NCI-H82 (cell line): ENCODE data around the gene CMIP.

Source experiments
- DNase-seq: peaks from one replicate; lab custom pipeline; 2025; lab: John Stamatoyannopoulos, UW

CMIP gene

DNA sequence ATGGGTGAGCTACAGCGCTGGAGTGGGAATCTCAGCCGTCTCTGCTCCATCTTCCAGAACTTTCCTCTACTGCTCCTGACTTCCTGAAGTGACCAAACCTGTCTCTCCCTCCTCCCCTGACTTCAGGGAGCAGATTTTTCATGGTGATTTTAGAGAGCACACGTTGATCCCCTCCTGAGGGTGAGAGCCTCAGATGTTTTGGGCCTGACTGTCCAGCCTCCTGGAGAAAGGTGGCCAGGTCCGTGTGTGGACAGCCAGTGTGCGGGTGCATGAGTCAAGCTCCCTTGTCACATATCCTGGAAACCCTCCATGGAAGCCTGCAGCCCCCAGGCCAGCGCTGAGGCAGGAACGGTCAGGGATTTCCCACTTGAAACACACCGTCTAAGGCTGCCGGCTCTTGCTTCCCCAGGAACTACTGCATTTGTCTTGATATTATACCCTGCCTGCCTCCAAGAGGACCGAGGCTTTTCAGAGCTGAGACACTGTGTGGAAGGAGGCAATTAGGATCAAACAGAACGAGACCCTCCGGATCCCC is 143.1 kb downstream of the CMIP start:
- DNase-seq = no peak

DNA sequence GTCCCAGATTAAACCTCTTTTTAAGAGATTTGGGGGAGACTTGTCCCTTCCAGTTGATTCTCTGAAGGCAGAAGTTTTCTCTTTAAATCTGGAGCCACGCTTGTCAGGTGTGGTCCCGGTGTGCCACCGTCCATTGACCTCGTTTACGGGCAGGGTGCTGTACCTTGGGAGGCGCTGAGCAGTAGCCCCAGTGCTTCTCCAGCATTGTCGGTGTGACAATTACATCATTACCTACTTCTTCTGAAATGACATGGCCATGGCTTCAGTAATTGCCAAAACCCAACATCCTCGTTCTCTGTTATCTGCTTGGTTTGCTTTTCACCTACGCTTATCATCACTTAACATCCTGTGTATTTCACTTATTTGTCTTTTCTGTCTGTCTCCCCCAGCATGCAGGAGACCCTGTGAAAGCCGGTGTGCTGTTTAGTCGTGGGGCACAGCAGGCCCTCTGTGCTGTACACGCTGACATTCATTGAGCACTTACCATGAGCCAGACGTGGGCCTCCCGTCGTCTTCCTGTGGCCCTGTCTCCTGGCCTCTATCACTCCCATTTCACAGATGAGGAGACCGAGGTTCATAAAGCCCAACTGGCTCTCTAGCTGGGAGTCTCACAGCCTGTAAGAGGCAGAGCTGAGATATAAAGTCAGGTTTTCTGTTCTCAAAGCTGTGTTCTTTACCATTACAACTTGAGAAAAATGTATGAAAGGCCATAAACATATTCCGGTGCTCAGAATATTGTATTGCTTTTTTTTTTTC is 143.9 kb downstream of the CMIP start:
- no peak for DNase-seq

DNA sequence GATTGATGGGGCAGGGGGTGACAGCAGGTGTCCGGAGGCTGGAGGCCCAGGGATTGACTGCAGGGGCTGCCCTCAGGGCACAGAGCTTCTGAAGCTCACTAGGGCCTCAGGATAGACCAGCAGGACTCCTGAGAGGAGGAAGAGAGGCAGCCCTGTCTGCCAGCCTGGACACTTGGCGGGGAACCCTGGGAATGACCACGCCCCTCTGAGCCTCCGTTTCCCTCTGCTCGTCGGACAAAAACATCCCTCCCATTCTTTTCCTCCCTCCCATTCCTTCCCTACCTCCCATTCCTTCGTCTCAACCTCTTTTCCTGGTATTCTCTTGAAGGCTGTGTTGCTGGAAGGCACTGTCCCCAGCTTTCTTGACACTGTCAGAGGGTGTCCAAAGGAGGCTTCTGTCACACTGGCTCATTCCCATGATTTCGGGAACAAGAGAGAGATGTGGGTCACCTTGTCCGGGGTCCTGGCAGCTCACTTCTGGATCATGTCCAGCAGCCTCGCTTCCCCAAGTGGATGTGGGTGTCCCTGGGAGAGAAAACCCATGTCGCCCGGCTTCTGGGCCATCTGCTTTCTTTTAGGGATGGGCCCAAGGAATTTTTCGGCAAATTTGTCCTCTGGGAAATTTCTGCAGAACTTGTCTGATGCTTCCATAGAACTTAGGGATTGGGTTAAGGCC is 145.5 kb downstream of the CMIP start:
- DNase-seq = no peak

DNA sequence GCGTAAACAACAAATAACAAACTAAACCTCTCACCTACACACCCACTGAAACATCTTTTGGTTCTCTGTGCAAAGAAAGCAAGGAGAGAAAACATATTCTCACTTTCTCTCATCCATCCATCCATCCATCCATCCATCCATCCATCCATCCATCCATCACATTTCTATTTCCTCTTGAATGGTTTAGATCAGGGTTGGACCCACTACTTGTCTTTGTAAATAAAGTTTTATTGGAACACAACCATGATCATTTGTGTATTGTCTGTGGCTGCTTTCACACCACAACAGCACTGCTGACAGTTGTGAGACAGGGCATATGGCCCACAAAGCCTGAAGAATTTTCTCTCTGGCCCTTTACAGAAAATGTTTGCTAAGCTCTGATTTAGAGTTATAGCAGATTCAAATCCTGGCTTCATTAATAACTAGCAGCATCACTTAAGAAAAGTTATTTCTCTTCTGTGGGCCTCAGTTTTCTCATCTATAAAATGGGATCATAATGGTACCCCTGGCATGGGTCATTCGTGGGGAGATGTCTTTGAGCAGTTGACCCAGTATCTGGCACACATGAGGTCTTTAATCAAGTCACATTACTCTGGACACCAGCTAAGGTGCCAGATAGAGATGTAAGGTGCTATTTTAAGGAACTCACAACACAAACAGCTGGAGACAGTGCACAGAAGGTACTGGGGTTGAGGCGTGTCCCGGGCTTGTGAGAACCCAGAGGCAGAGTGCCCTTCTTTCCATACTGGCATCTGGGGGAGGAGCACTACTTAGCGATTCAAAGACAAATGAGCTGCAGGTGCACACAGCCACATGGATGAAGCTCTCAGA is 146.3 kb downstream of the CMIP start:
- DNase-seq = no peak

DNA sequence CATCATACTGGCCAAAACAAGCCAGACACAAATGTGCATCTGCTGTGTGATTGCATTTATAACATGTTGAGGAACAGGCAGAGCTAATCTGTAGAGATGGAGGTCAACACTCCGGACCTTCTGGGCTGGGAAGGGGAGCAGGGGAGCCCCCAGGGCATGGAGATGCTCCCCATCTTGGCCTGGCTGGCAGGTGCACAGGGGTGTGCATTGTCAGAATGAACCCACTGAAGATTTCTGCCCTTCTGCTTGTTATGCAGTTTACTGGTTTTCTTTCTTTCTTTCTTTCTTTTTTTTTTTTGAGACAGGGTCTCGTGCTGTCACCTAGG is 146.9 kb downstream of the CMIP start:
- DNase-seq = no peak

- DNase-seq = no peak
Observed at GRCh38 chr16:81592353-81592866, 147.8 kb downstream of the CMIP start.

- DNase-seq = no peak
Observed at GRCh38 chr16:81593481-81593880, 148.9 kb downstream of the CMIP start.

GRCh38 chr16:81595629-81596292 is 151.2 kb downstream of the CMIP start:
- no peak for DNase-seq

GRCh38 chr16:81597079-81597658 is 152.6 kb downstream of the CMIP start:
- no peak for DNase-seq

GRCh38 chr16:81598083-81598482 is 153.5 kb downstream of the CMIP start:
- DNase-seq = no peak

DNA sequence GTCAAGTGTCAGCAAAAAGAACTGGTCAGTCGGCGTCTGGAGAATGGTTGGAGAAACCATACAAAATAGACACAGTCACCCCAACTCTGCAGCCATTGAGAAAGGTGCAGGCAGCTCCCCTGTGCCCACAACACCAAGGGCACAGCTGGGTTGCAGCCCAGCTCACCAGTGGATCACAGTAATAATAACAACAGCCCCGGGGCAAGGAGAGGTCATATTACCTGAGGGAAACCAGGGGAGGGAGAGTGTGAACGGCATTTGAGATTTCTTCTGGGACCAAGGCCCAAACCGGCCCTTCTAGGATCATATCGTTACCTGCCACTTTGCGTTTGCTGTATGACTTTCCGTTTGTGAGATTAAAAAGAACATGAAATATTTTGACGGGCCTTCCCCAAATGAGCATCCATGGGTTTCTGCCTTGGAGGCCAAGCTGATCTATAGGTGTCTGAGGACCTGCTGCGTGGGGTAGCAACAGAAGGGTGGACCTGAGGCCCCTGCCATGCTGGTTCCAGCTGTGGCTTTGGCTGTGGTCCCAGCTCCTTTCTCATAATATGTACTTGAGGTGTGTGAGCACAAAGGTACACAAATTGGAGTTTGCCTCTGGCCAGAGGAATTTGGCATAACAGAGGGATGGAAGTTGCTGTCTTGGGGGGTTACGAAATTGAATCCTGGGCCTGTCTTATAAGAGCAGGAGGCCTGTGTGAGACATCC is 154.6 kb downstream of the CMIP start:
- peak; percentile 27 for DNase-seq

DNA sequence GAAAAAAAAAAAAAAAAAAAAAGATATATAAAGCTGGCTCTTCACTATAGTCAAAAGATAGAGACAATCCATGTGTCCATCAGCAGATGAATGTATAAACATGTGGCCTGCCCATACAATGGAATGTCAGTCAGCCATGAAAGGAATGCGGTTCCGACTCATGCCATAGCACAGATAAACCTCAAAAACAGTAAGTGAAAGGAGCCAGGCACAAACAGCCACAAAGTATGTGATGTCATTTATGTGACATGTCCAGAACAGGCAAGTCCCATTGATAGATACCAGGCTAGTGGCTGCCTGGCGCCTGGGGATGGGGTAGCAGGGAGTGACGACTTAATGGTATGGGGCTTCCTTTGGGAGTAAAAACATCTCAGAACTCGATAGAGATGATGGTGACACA is 155.7 kb downstream of the CMIP start:
- DNase-seq = no peak

DNA sequence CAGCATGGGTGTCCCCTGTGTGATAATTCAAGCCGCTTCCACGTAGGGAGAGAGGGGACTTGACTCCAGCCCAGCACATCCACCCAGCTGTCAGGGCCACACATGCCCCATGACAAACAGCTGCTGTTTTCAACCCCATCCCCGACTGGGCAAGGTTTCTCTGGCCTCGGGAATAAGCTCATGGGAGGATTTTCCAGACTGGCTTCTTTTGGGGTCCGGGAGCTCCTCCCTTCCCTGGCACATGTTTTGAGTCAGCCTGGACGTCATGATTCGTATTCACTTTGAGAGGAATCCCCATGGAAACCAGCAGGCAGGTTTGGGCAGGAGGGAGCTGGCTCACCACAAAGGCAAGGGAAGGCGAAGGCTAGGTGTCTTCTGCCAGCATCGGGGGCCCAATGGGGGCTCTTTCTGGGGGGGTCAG is 156.4 kb downstream of the CMIP start:
- no peak for DNase-seq

DNA sequence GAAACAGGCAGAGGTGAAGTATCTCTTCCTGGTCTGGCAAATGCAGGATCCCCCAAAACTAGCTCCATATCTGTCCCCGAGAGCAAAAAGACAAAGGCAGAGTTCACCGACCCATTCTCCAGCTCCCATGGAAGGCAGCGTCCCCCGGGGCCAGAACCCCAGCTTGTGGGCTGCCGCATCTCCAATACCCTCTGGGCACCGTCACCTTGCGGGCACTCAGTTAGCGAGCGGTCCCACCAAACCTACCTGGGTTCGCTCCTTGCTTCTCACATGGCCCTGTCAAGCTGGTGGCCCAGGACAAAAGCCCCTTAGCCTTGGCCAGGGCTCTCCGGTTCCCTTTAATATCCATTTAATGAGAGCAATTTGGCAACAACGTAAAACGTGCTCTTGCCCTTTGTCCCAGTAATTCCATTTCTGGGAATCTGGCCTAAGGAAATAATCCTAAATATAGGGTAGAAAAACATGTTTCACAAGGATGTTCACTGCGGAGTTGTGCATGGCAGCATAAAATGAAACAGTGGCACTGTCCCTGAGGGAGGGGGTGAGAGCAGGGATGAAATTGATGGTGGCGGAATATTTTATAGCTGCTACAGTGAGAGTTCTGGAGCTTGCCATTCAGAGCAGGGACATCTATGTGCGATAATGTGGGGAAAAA is 157.1 kb downstream of the CMIP start:
- DNase-seq = no peak

DNA sequence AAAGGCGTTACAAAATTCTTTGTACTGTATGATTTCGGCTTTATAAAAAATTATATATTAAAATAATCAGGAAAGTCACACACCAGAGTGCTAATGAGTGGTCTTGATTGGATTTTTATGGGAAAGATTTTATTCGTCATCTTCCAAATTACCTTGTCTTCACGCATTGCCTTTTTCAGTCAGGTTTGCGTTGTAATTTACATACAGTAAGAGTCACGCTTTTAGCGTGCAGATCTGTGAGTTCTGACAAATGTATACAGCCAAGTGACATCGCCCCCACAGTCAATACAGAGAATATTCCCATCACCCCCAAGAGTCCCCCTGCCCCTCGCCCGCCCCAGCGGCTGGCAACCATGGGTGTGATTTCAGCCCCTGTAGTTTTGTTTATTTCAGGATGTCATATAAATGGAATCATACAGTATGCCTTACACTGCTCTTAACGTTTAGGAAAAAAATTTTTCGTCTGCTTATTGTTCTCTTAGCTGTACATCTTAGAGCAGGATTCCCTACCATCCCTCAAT is 157.7 kb downstream of the CMIP start:
- DNase-seq = no peak

DNA sequence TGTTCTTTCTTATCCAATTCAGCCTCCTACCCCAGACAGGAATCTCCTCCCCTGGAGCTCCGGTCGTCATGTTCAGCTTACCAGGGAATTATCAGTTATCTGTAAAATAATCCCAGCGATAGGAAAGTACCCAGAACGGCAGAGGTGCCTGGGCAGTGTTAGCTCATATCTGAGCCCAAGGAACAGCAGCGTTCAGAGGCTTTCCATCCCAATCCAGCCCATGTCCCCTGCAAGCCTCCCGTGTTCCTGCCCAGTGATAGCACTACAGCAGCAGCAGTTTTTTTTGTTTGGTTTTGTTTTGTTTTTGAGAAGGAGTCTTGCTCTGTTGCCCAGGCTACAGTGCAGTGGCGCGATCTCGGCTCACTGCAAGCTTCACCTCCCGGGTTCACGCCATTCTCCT is 158.2 kb downstream of the CMIP start:
- DNase-seq = no peak

- DNase-seq = no peak
Observed at GRCh38 chr16:81604960-81605383, 160.4 kb downstream of the CMIP start.

DNA sequence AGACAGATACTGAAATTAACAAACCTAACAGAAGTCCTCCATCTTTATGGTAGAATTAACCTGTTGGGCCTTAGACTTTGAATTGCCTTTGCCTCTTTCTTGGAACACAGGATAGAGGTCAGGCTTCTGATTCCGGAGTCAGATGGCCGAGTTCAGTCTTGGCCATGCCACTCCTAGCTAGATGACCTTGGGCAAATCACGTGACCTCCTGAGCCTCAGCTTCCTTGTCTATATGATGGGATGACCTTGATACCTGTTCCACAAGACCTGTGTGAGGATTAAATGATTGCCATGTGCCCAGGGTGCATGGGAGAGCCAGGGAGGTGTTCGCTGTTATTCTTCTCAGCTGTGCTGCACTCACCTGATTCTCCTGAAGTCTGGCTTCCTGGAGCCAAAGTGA is 161.4 kb downstream of the CMIP start:
- no peak for DNase-seq

- no peak for DNase-seq
Observed at GRCh38 chr16:81607006-81607405, 162.4 kb downstream of the CMIP start.
